Measurements from ENCODE around the gene PCID2. TPM values are rescaled to one million over a fixed set of nuclear protein-coding genes. Genes with fewer than 3 reads are reported as not detected.
A peak's percentile ranks its signal among the peaks of the same experiment; 100 is the strongest.
"Not testable (repeated sequence)": the region's sequence is repeated elsewhere in the genome, so short reads cannot be mapped to it uniquely, and the experiment has no call there.

PCID2 gene
- total and polyA plus RNA-seq, 7 experiments from 2014 or later = 44.2 to 84.4 (median 77.1) TPM

DNA sequence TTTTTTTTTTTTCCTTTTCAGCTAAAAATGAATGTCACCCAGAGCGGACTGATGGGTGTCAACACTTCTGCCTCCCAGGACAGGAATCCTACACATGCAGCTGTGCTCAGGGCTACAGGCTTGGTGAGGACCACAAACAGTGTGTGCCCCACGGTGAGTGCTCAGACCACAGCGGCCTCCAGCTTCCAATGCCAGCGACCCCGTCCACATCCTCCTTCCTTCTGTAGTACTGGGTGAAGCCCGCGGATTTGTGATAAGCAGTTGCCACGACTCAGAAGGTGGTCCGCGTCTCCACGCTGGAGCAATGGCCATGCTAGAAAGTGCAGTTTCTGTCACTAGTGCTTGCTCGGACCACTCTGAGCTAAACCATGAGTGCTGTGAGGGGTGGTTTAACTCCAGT, 44.0 kb downstream of the PCID2 start:
- H3K27ac Mint-ChIP-seq = peak overlapping the region in 6 of 9 donors; percentile 30 to 76 (median 38)
- CTCF ChIA-PET = no interaction called here

GRCh38 chr13:113162783-113163685, 45.4 kb downstream of the PCID2 start:
- DNase-seq (peak in 3 of 9 donors; percentile 35 to 44 (median 40)), ATAC-seq (peak; percentile 59)
- Histone ChIP-seq H3K9me3 (ENCODE audit: control insufficient read depth in 2 of 3, low read length in 3 of 3) (no peaks in the 10 kb centered on the region), H3K4me1 (ENCODE audit: control insufficient read depth in 2 of 2, insufficient read depth in 2 of 2, low read length in 2 of 2) (peaks cover 8% of the 10 kb centered on the region in 2 donors), H3K4me3 (ENCODE audit: low read length) (no peak overlapping the region), H3K36me3 (ENCODE audit: control insufficient read depth in 2 of 3, insufficient read depth in 3 of 3, low read length in 3 of 3) (no peaks in the 10 kb centered on the region), H3K27me3 (ENCODE audit: control insufficient read depth in 2 of 2, insufficient read depth in 2 of 2, low read length in 2 of 2) (no peaks in the 10 kb centered on the region), H3K27ac (ENCODE audit: low read depth, low read length) (no peak overlapping the region)
- peak overlapping the region in 8 of 10 donors; percentile 14 to 77 (median 45) for H3K4me3 Mint-ChIP-seq
- intact Hi-C loops (cut with micrococcal nuclease) = no loop called here
- peak overlapping the region in 7 of 9 donors; percentile 16 to 86 (median 64) for H3K27ac Mint-ChIP-seq
- peaks cover 4 to 12% (median 10%) of the 10 kb centered on the region in 5 donors for H3K36me3 Mint-ChIP-seq
- CTCF ChIA-PET = interaction anchor here (0.8 kb wide), 1 partner anchor 486 kb away, joined by 3 read pairs; no protein-coding TSS in a partner anchor
- peaks cover 0 to 43% (median 34%) of the 10 kb centered on the region in 7 donors for H3K4me1 Mint-ChIP-seq
- H3K27me3 Mint-ChIP-seq = peaks cover 0 to 4% (median 0%) of the 10 kb centered on the region in 5 donors
- H3K9me3 Mint-ChIP-seq = peaks cover 0 to 16% (median 6%) of the 10 kb centered on the region in 11 donors
- POLR2A ChIA-PET = no interaction called here

More for the DNA sequence above, 44.0 kb downstream of the PCID2 start:
- Mint-ChIP-seq H3K27me3 (peaks cover 0 to 4% (median 0%) of the 10 kb centered on the region in 5 donors), H3K9me3 (peaks cover 0 to 21% (median 6%) of the 10 kb centered on the region in 11 donors), H3K4me1 (peaks cover 0 to 43% (median 34%) of the 10 kb centered on the region in 7 donors), H3K36me3 (peaks cover 4 to 24% (median 20%) of the 10 kb centered on the region in 5 donors), H3K4me3 (peak overlapping the region in 1 of 10 donors; percentile 36)
- intact Hi-C loops (cut with micrococcal nuclease) = no loop called here
- no peak overlapping the region for H3K27ac ChIP-seq (ENCODE audit: low read depth, low read length)
- no peaks in the 10 kb centered on the region for H3K9me3 ChIP-seq (ENCODE audit: control insufficient read depth in 2 of 3, low read length in 3 of 3)
- no peak overlapping the region for H3K4me3 ChIP-seq (ENCODE audit: low read length)
- H3K36me3 ChIP-seq (ENCODE audit: control insufficient read depth in 2 of 3, insufficient read depth in 3 of 3, low read length in 3 of 3) = peaks cover 0 to 1% (median 0%) of the 10 kb centered on the region in 3 experiments
- DNase-seq (no peak), ATAC-seq (no peak)
- POLR2A ChIA-PET = interaction anchor here (0.6 to 0.7 kb wide), 2 partner anchors 194 to 329 kb away, joined by 3 read pairs; no protein-coding TSS in a partner anchor
- no peaks in the 10 kb centered on the region for H3K27me3 ChIP-seq (ENCODE audit: control insufficient read depth in 2 of 2, insufficient read depth in 2 of 2, low read length in 2 of 2)
- peaks cover 8% of the 10 kb centered on the region in 2 donors for H3K4me1 ChIP-seq (ENCODE audit: control insufficient read depth in 2 of 2, insufficient read depth in 2 of 2, low read length in 2 of 2)

DNA sequence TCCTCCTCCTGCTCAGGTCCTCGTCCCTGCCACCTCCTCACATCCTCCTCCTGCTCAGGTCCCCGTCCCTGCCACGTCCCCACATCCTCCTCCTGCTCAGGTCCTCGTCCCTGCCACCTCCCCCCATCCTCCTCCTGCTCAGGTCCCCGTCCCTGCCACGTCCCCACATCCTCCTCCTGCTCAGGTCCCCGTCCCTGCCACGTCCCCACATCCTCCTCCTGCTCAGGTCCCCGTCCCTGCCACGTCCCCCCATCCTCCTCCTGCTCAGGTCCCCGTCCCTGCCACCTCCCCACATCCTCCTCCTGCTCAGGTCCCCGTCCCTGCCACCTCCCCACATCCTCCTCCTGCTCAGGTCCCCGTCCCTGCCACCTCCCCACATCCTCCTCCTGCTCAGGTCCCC, 46.5 kb downstream of the PCID2 start:
- H3K4me1 ChIP-seq (ENCODE audit: control insufficient read depth in 2 of 2, insufficient read depth in 2 of 2, low read length in 2 of 2); CTCF ChIA-PET; H3K9me3 Mint-ChIP-seq; H3K4me3 Mint-ChIP-seq; intact Hi-C loops (cut with micrococcal nuclease); H3K4me3 ChIP-seq (ENCODE audit: low read length); H3K27ac ChIP-seq (ENCODE audit: low read depth, low read length); POLR2A ChIA-PET; H3K27me3 ChIP-seq (ENCODE audit: control insufficient read depth in 2 of 2, insufficient read depth in 2 of 2, low read length in 2 of 2); H3K36me3 ChIP-seq (ENCODE audit: control insufficient read depth in 2 of 3, insufficient read depth in 3 of 3, low read length in 3 of 3); ATAC-seq; H3K36me3 Mint-ChIP-seq; H3K27ac Mint-ChIP-seq; H3K27me3 Mint-ChIP-seq; H3K9me3 ChIP-seq (ENCODE audit: control insufficient read depth in 2 of 3, low read length in 3 of 3): not testable (repeated sequence)
- peaks cover 5 to 43% (median 34%) of the 10 kb centered on the region in 7 donors for H3K4me1 Mint-ChIP-seq
- DNase-seq = peak in 1 of 9 donors; percentile 18

DNA sequence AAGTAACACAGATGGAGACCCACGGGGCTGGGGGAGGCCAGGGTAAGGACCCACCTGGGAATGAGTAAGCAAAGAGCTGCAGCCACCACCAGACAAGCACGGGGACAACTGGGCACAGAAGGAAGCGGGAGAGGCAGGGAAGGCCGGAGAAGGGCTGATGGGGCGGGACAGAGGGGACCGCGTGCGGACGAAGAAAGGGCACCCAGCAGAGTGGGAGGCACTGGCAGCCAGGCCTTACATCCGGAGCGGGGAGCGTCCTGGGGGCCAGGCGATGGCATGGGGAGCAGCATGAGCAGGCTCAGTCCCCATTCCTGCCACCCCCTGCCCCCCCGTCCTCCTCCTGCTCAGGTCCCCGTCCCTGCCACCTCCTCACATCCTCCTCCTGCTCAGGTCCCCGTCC, 47.0 kb downstream of the PCID2 start:
- POLR2A ChIA-PET = no interaction called here

GRCh38 chr13:113160983-113161382, 47.5 kb downstream of the PCID2 start:
- ATAC-seq (no peak), DNase-seq (no peak)
- H3K27ac ChIP-seq (ENCODE audit: low read depth, low read length) = peak overlapping the region; percentile 29
- ChIA-PET POLR2A (no interaction called here), CTCF (interaction anchor here (0.6 kb wide), 1 partner anchor 195 kb away, joined by 3 read pairs; no protein-coding TSS in a partner anchor)
- no peaks in the 10 kb centered on the region for H3K9me3 ChIP-seq (ENCODE audit: control insufficient read depth in 2 of 3, low read length in 3 of 3)
- no peak overlapping the region for H3K4me3 ChIP-seq (ENCODE audit: low read length)
- Mint-ChIP-seq H3K27ac (peak overlapping the region in 4 of 9 donors; percentile 4 to 75 (median 44)), H3K27me3 (peaks cover 0 to 4% (median 0%) of the 10 kb centered on the region in 5 donors), H3K4me1 (peaks cover 5 to 43% (median 29%) of the 10 kb centered on the region in 7 donors), H3K36me3 (peaks cover 0 to 12% (median 0%) of the 10 kb centered on the region in 5 donors), H3K9me3 (peaks cover 0 to 10% (median 0%) of the 10 kb centered on the region in 11 donors), H3K4me3 (peak overlapping the region in 6 of 10 donors; percentile 8 to 88 (median 48))
- peaks cover 8% of the 10 kb centered on the region in 2 donors for H3K4me1 ChIP-seq (ENCODE audit: control insufficient read depth in 2 of 2, insufficient read depth in 2 of 2, low read length in 2 of 2)
- intact Hi-C loops (cut with micrococcal nuclease) = no loop called here
- no peaks in the 10 kb centered on the region for H3K27me3 ChIP-seq (ENCODE audit: control insufficient read depth in 2 of 2, insufficient read depth in 2 of 2, low read length in 2 of 2)
- H3K36me3 ChIP-seq (ENCODE audit: control insufficient read depth in 2 of 3, insufficient read depth in 3 of 3, low read length in 3 of 3) = no peaks in the 10 kb centered on the region

More for the DNA sequence above, 47.0 kb downstream of the PCID2 start:
- intact Hi-C loops (cut with micrococcal nuclease) = no loop called here
- Histone ChIP-seq H3K4me3 (ENCODE audit: low read length) (no peak overlapping the region), H3K9me3 (ENCODE audit: control insufficient read depth in 2 of 3, low read length in 3 of 3) (no peaks in the 10 kb centered on the region), H3K27me3 (ENCODE audit: control insufficient read depth in 2 of 2, insufficient read depth in 2 of 2, low read length in 2 of 2) (no peaks in the 10 kb centered on the region), H3K4me1 (ENCODE audit: control insufficient read depth in 2 of 2, insufficient read depth in 2 of 2, low read length in 2 of 2) (peaks cover 8% of the 10 kb centered on the region in 2 donors), H3K27ac (ENCODE audit: low read depth, low read length) (peak overlapping the region; percentile 29), H3K36me3 (ENCODE audit: control insufficient read depth in 2 of 3, insufficient read depth in 3 of 3, low read length in 3 of 3) (no peaks in the 10 kb centered on the region)
- Mint-ChIP-seq H3K4me1 (peaks cover 5 to 43% (median 34%) of the 10 kb centered on the region in 7 donors), H3K27me3 (peaks cover 0 to 4% (median 0%) of the 10 kb centered on the region in 5 donors), H3K9me3 (peaks cover 0 to 7% (median 0%) of the 10 kb centered on the region in 11 donors), H3K36me3 (peaks cover 0 to 10% (median 0%) of the 10 kb centered on the region in 5 donors), H3K4me3 (peak overlapping the region in 6 of 10 donors; percentile 8 to 88 (median 48)), H3K27ac (peak overlapping the region in 5 of 9 donors; percentile 4 to 75 (median 51))
- DNase-seq (no peak), ATAC-seq (no peak)
- CTCF ChIA-PET = no interaction called here

DNA sequence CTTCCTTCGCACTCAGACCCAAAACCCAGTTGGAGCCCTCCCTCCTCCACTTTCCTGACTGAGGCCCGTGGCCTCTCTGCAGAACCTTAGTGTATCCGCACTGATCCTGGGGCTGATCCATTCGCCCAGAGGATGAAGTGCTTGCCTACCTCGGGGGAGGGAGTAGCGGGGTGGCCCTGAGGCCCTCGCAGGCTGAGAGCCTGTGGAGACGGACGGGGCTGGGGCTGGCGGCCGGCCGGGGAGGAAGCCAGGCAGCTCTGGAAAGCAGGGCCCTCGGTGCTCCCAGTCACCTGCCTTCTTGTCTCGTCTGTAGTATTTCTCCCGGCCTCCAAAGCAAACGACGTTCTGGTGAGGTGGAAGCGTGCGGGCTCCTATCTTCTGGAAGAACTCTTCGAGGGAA, 48.8 kb downstream of the PCID2 start:
- H3K27me3 ChIP-seq (ENCODE audit: control insufficient read depth in 2 of 2, insufficient read depth in 2 of 2, low read length in 2 of 2) = no peaks in the 10 kb centered on the region
- ChIA-PET POLR2A (interaction anchor here (0.6 kb wide), 1 partner anchor 230 kb away, joined by 4 read pairs; no protein-coding TSS in a partner anchor), CTCF (no interaction called here)
- H3K4me1 Mint-ChIP-seq = peaks cover 5 to 38% (median 34%) of the 10 kb centered on the region in 7 donors
- H3K9me3 Mint-ChIP-seq = peaks cover 0 to 20% (median 4%) of the 10 kb centered on the region in 11 donors
- H3K4me3 ChIP-seq (ENCODE audit: low read length) = no peak overlapping the region
- peak overlapping the region in 3 of 9 donors; percentile 11 to 56 (median 38) for H3K27ac Mint-ChIP-seq
- peak overlapping the region in 1 of 10 donors; percentile 39 for H3K4me3 Mint-ChIP-seq
- peaks cover 8% of the 10 kb centered on the region in 2 donors for H3K4me1 ChIP-seq (ENCODE audit: control insufficient read depth in 2 of 2, insufficient read depth in 2 of 2, low read length in 2 of 2)
- no peak overlapping the region for H3K27ac ChIP-seq (ENCODE audit: low read depth, low read length)
- no peak for ATAC-seq
- intact Hi-C loops (cut with micrococcal nuclease) = no loop called here
- peaks cover 0 to 20% (median 0%) of the 10 kb centered on the region in 5 donors for H3K36me3 Mint-ChIP-seq
- no peaks in the 10 kb centered on the region for H3K36me3 ChIP-seq (ENCODE audit: control insufficient read depth in 2 of 3, insufficient read depth in 3 of 3, low read length in 3 of 3)
- H3K9me3 ChIP-seq (ENCODE audit: control insufficient read depth in 2 of 3, low read length in 3 of 3) = no peaks in the 10 kb centered on the region
- no peak for DNase-seq
- H3K27me3 Mint-ChIP-seq = peaks cover 0 to 10% (median 0%) of the 10 kb centered on the region in 5 donors

All from naive thymus-derived CD4-positive, alpha-beta T cell (primary cell).